Nephron progenitor cell (in vitro differentiated cells): ENCODE data around the gene OS9.

Experiments
- DNase-seq: peaks from one replicate; pipeline ENCODE4 v3.0.0; 2021
- H3K27ac Mint-ChIP-seq: 2 replicates; pipeline ENCODE4 v1.8.0; 2021; ENCODE audit warnings: mild to moderate bottlenecking, moderate library complexity, mixed read lengths
- H3K27me3 Mint-ChIP-seq: 2 replicates; pipeline ENCODE4 v1.8.0; 2021; ENCODE audit warnings: mild to moderate bottlenecking, low read depth, mixed read lengths; ENCODE audit not compliant: poor library complexity
- H3K36me3 Mint-ChIP-seq: 2 replicates; pipeline ENCODE4 v1.8.0; 2021; ENCODE audit warnings: low read depth, mixed read lengths
- H3K4me1 Mint-ChIP-seq: 2 replicates; pipeline ENCODE4 v1.8.0; 2021; ENCODE audit warnings: mixed read lengths
- H3K4me3 Mint-ChIP-seq: 2 replicates; pipeline ENCODE4 v1.8.0; 2021; ENCODE audit warnings: mild to moderate bottlenecking, moderate library complexity, mixed read lengths
- H3K9me3 Mint-ChIP-seq: 2 replicates; pipeline ENCODE4 v1.8.0; 2021; ENCODE audit warnings: mild to moderate bottlenecking, moderate library complexity, mixed read lengths
- TF ChIP-seq, protein P1 (sequence below): fragments of 200-600 bp; sonication (generic); IDR thresholded peaks from 2 replicates; pipeline ENCODE4 v1.5.0; 2021; ENCODE audit warnings: antibody characterized with exemption

Gene OS9

DNA sequence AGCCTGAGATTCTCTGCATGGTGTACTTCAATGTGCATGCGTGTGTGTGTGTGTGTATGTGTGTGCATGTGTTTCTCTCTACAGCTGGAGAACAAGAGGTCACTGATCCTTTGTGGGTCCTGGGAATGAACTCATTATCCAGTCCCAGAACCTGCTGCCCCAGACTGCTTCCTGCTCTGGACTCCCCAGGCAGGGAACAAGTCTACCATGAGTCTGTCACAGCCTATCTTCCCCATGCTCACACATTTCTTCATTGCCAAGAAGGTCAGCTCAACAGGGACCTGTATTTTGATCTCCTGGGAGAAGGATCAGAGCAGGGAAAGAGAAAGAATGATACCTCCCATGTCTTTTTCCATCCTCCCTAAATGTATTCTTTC lies 47.5 kb downstream of the OS9 start:
- peaks cover 36% of the 10 kb centered on the region for H3K4me1 Mint-ChIP-seq
- H3K9me3 Mint-ChIP-seq: peaks cover 6% of the 10 kb centered on the region
- H3K36me3 Mint-ChIP-seq: peaks cover 9% of the 10 kb centered on the region
- peaks cover 82% of the 10 kb centered on the region for H3K27me3 Mint-ChIP-seq
- H3K4me3 Mint-ChIP-seq: no peak overlapping the region
- no peak for DNase-seq
- TF ChIP-seq, protein P1, sequence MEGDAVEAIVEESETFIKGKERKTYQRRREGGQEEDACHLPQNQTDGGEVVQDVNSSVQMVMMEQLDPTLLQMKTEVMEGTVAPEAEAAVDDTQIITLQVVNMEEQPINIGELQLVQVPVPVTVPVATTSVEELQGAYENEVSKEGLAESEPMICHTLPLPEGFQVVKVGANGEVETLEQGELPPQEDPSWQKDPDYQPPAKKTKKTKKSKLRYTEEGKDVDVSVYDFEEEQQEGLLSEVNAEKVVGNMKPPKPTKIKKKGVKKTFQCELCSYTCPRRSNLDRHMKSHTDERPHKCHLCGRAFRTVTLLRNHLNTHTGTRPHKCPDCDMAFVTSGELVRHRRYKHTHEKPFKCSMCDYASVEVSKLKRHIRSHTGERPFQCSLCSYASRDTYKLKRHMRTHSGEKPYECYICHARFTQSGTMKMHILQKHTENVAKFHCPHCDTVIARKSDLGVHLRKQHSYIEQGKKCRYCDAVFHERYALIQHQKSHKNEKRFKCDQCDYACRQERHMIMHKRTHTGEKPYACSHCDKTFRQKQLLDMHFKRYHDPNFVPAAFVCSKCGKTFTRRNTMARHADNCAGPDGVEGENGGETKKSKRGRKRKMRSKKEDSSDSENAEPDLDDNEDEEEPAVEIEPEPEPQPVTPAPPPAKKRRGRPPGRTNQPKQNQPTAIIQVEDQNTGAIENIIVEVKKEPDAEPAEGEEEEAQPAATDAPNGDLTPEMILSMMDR: no peak
- no peak overlapping the region for H3K27ac Mint-ChIP-seq

DNA sequence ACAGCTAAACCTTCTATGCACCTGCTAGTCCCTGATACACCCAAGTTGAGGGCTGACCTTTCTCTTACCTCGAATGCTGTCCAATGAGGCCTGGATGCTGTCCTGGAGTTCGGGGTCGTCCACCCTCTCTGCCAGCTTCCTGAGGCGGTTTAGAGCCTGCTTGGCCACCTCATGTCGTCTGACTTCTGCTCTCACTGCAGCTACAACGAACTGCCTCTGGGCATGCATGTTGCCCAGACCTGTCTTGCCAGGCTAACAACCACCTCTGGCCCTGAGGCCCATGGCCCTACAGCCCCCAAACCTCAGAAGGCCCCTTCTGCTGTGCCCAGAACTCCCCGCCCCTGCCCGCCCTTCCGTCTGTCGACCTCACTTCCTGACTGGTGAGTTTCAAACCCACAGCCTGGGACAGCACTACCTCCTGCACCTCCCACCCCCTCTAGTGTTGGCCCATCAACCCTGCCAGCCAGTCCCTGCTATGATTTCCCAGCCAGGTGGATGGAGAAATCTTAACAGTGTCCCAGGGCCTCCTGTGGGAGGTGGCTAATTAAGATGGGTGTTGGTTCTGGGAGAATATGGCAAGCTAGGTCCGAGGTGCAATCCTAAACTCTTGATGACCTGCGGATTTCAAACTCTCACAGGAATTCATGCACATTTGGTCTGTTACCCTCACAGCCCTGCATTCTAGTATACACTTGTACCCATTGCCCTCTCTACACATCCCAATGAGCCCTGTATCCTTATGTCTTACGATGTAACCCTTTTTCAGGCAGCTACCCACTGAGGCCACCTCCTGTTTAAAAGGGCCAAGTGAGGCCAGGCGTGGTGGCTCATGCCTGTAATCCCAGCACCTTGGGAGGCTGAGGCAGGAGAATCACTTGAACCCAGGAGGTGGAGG lies 48.2 kb downstream of the OS9 start:
- no peak overlapping the region for H3K27ac Mint-ChIP-seq
- H3K9me3 Mint-ChIP-seq: no peaks in the 10 kb centered on the region
- peaks cover 75% of the 10 kb centered on the region for H3K27me3 Mint-ChIP-seq
- TF ChIP-seq, protein P1: no peak
- H3K4me3 Mint-ChIP-seq: no peak overlapping the region
- peaks cover 16% of the 10 kb centered on the region for H3K36me3 Mint-ChIP-seq
- H3K4me1 Mint-ChIP-seq: peaks cover 31% of the 10 kb centered on the region
- DNase-seq: no peak

DNA sequence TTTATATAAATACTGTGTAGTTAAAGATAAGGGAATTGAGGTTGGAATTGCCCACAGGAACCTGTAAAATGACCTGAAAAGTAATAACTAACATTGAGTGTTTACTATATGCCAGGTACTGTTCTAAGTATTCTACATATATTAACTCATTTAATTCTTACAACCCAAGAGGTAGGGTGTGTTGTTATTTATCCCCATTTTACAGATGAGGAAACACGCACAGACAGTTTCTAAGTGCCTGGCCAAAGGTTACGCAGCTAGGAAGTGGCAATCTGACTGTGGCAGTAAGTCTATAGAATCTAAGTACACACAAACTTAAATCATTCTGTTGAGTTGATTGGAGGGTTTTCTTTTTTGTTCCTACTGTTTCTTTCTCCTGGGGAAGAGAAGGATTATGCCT lies 49.8 kb downstream of the OS9 start:
- TF ChIP-seq, protein P1: no peak
- Mint-ChIP-seq H3K27me3 (peaks cover 60% of the 10 kb centered on the region), H3K9me3 (no peaks in the 10 kb centered on the region), H3K27ac (no peak overlapping the region), H3K4me3 (peak overlapping the region; percentile 95), H3K4me1 (peaks cover 31% of the 10 kb centered on the region), H3K36me3 (peaks cover 33% of the 10 kb centered on the region)
- no peak for DNase-seq

DNA sequence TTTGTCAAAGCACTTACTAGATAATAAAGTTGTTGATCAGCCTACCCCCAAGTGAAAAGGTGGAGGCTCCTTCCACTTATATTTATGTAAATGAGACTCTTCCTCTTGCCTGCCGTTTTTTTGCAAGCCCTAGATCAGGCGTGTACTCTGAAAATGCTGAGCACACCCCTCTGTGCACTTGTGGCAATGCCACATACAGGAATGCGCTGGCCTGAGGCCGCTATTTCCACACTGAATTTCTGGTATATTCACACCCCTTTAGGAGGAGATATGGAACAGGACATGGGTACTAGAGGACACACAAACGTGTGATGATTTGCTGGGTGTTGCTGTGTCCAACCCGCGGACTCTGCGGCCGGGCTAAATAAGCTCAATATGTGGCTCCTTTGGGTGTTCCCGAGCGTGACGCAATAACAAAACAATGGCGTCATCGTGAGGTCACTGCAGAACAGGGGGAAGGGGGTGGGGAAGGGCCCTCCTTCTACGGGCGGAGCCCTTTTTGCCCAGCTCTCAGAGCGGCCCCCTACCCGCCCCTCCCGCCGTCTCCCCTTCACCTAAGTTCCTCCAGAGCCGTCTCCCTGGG lies 50.4 kb downstream of the OS9 start:
- peak overlapping the region; percentile 95 for H3K4me3 Mint-ChIP-seq
- H3K4me1 Mint-ChIP-seq: peaks cover 26% of the 10 kb centered on the region
- H3K36me3 Mint-ChIP-seq: peaks cover 38% of the 10 kb centered on the region
- no peaks in the 10 kb centered on the region for H3K9me3 Mint-ChIP-seq
- DNase-seq: peak; percentile 72
- peak overlapping the region; percentile 98 for H3K27ac Mint-ChIP-seq
- TF ChIP-seq, protein P1: no peak
- peaks cover 55% of the 10 kb centered on the region for H3K27me3 Mint-ChIP-seq

DNA sequence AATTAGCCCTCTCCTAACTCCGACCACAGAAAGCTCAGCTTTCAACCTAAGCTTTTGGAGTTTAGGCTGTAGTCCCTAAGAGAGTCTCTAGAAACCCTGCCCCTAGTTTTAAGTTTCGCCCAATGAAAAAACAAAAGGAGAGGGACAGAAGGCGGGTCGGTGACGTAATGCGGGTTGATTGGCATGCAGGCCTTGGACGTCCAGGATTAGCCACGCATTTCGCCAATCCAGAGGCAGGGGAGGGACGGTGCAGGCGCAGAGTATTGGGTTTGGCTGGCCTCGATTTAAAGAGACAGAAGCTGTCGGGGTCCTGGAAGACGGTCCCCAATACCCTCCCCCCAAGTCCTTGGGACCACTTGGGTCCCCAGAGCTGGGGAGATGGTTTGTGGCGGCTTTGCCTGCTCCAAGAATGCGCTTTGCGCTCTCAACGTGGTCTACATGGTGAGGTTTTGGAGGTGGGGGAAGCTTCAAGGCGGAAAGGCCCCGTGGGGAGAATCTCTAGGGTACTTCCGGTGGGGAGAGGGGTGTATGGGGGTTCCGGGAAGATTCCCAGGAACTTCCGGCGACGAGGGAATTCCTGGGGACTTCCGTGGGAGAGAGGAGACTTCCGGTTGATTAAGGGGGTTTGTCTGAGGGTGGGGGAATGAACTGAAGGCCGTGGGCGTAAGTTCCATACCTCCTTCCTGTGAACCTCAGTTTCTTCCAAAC lies 51.0 kb downstream of the OS9 start, which contains the start of gene TSPAN31:
TSS of gene TSPAN31 (plus strand) at position 263 of the 708 bp plus-strand sequence. CDS start at position 379, 116 bp downstream.
- peak; percentile 94 for DNase-seq
- Mint-ChIP-seq H3K27ac (peak within 1 kb of the TSS; percentile 98), H3K4me3 (peak within 1 kb of the TSS; percentile 95), H3K4me1 (peaks cover 23% of the 10 kb centered on the region), H3K27me3 (peaks cover 48% of the 10 kb centered on the region), H3K9me3 (no peaks in the 10 kb centered on the region), H3K36me3 (peaks cover 42% of the 10 kb centered on the region)
- TF ChIP-seq, protein P1: no peak
